ENCODE results near the gene SOX18.

The SOX18 gene

GRCh38 chr20:64037498-64038213 is 11.8 kb downstream of the SOX18 start:
- H3K4me3 ChIP-seq (replicated peaks in 1 of 2; ENCODE audit: low read depth in 2 of 2, low read length in 2 of 2), result no peak overlapping the region
- no peak for DNase-seq (ENCODE audit: low read depth in 2 of 2)
- TF ChIP-seq, protein P1, sequence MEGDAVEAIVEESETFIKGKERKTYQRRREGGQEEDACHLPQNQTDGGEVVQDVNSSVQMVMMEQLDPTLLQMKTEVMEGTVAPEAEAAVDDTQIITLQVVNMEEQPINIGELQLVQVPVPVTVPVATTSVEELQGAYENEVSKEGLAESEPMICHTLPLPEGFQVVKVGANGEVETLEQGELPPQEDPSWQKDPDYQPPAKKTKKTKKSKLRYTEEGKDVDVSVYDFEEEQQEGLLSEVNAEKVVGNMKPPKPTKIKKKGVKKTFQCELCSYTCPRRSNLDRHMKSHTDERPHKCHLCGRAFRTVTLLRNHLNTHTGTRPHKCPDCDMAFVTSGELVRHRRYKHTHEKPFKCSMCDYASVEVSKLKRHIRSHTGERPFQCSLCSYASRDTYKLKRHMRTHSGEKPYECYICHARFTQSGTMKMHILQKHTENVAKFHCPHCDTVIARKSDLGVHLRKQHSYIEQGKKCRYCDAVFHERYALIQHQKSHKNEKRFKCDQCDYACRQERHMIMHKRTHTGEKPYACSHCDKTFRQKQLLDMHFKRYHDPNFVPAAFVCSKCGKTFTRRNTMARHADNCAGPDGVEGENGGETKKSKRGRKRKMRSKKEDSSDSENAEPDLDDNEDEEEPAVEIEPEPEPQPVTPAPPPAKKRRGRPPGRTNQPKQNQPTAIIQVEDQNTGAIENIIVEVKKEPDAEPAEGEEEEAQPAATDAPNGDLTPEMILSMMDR (IDR thresholded peaks at IDR 0.05; ENCODE audit: low read depth, low read length), result no peak

GRCh38 chr20:64037199-64037497 is 12.3 kb downstream of the SOX18 start:
- no peak for DNase-seq (ENCODE audit: low read depth in 2 of 2)
- TF ChIP-seq, protein P1 (IDR thresholded peaks at IDR 0.05; ENCODE audit: low read depth, low read length), result no peak
- no peak overlapping the region for H3K4me3 ChIP-seq (replicated peaks in 1 of 2; ENCODE audit: low read depth in 2 of 2, low read length in 2 of 2)

DNA sequence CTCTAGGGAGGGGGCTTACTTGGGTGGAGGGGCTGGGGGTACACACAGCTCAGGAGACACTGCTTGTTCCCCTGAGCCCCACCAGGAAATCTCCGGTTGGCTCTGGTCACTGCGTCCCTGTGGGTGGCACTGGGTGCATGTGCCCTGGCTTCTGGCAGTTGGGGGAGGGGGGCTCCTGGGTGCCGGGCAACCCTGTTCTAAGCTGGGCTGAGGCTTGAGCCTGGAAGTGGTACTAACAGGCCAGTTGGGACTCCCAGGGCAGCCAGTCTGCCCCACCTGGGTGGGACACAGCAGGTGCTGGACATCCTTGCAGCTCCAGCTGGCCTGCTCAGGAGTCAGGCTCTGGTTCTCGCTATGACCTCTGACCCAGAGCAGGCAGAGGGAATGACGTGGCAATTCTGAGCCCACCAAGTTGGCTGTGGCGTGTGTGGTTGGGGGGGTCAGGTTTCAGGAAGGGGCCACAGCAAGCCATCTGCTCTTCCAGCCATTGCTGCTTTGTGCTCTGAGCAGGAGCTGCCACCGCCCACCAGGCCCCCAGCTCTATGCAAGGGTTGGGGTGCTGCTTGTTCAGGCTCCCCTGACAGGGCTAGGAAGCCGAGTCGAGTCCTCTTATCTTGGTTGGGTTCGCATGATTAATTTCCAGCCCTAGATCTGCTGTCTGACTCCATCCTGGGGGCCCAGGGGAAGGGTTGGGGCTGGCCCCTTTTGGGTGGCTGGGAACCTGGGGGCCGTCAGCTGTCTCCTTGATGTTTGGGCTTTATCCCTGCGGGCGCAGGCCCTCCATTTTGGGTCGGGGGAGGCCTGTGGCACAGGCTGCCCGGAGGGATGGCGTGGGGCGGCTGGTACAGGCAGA is 12.9 kb downstream of the SOX18 start:
- no peak overlapping the region for H3K4me3 ChIP-seq (replicated peaks in 1 of 2; ENCODE audit: low read depth in 2 of 2, low read length in 2 of 2)
- no peak for DNase-seq (ENCODE audit: low read depth in 2 of 2)
- TF ChIP-seq, protein P1 (IDR thresholded peaks at IDR 0.05; ENCODE audit: low read depth, low read length), result no peak

DNA sequence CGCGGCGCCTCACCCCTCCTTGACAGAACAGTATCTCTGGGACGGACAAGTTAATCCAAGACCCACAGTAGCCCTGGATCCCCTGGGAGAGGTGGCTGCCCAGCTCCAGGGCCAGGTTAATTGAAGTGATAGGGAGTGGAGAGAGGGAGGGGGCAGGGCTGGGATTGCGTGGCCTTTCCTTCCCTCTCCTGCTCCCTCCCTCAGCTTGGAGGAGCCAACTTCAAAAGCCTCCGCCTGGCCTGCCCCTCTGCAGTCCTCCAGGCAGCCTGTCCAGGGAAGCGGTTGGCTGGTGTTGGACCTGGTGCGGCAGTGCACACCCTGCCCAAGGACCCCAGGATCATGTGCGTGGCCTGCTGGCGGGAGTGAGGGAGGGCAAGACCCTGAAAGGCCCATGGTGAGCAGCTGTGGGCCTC is 13.5 kb downstream of the SOX18 start, which contains the start of gene C20orf204:
C20orf204 (plus strand) TSS at position 250 of the 413 bp plus-strand sequence; CDS start at position 392, 142 bp downstream.
- H3K4me3 ChIP-seq (replicated peaks in 1 of 2; ENCODE audit: low read depth in 2 of 2, low read length in 2 of 2), result no peak within 1 kb of the TSS
- no peak for DNase-seq (ENCODE audit: low read depth in 2 of 2)
- TF ChIP-seq, protein P1 (IDR thresholded peaks at IDR 0.05; ENCODE audit: low read depth, low read length), result no peak

- TF ChIP-seq, protein P1 (IDR thresholded peaks at IDR 0.05; ENCODE audit: low read depth, low read length), result no peak
- H3K4me3 ChIP-seq (replicated peaks in 1 of 2; ENCODE audit: low read depth in 2 of 2, low read length in 2 of 2), result no peak overlapping the region
- DNase-seq (ENCODE audit: low read depth in 2 of 2), result no peak
Measured at GRCh38 chr20:64035066-64035932, 14.1 kb downstream of the SOX18 start.

DNA sequence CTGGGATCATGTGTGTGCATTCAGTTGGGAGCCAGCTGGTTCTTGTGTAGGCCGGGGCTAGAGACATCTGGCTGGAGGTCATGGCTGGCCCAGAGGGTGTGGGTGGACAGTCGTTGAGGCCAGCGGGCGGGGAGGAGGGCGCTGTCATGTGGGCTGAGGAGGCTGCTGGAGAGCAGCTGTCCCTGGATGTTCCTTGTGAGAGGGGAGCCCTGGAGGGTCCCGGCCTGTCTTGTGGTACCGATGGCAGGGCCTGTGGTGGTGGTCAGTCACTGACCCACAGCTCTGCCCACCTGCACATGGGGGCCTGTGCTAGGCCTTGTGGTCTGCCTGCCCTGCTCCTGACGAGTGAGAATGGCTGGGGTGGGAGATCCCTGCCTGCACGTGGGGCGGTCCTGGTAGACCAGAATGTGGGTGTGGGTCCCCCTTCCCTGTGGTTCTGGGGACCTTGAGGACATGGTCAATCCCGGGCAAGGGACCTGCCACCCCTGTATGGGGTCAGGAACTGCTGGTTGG is 15.4 kb downstream of the SOX18 start:
- DNase-seq (ENCODE audit: low read depth in 2 of 2), result no peak
- no peak overlapping the region for H3K4me3 ChIP-seq (replicated peaks in 1 of 2; ENCODE audit: low read depth in 2 of 2, low read length in 2 of 2)
- TF ChIP-seq, protein P1 (IDR thresholded peaks at IDR 0.05; ENCODE audit: low read depth, low read length), result no peak

All from cardiac fibroblast (primary cell).